ENCODE measurements around the gene PLCG2. TPM values are rescaled to one million over a fixed set of nuclear protein-coding genes. Genes with fewer than 3 reads are reported as not detected.

The PLCG2 gene
- polyA plus RNA-seq, 1 donor from 2014 or later: not detected

DNA sequence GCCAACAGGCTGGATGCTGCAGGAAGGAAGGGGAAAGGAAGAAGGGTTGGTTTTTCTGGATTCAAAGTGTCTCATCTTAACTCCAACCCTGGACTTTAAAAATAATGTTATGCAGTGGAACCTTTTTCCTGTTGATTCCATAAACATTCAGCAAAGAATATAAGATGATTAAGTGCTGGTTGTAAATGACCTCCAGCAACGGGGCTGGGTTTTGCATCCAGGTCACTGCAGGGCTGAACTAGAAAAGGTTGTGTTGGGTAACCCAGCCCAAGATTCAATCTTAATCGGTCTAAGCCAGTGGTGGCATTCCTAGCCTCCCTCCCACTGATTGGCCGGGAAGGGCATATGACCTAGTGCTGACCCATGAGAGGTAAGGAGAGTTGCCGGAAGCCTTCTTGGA is 34.2 kb upstream of the PLCG2 start:
- Histone ChIP-seq H3K4me2 (ENCODE audit: low read length) (no peak overlapping the region), H3K9me2 (ENCODE audit: insufficient read depth, low read length) (no peaks in the 10 kb centered on the region), H3K4me3 (ENCODE audit: low read length) (no peak overlapping the region), H2AFZ (ENCODE audit: low read depth, low read length) (no peak overlapping the region), H3K27me3 (ENCODE audit: insufficient read depth, low read depth, low read length) (no peaks in the 10 kb centered on the region), H3K36me3 (ENCODE audit: insufficient read depth, low read length) (no peaks in the 10 kb centered on the region), H3K79me2 (replicated peaks; ENCODE audit: insufficient read depth, low read length) (no peaks in the 10 kb centered on the region), H3K9me3 (ENCODE audit: low read length) (no peaks in the 10 kb centered on the region), H3F3A (ENCODE audit: insufficient read depth, low read length, poor library complexity, severe bottlenecking) (no peaks in the 10 kb centered on the region), H3K27ac (ENCODE audit: low read length) (no peak overlapping the region), H4K20me1 (ENCODE audit: insufficient read depth) (no peaks in the 10 kb centered on the region), H3K9ac (ENCODE audit: low read length) (no peak overlapping the region)
- no peak for TF ChIP-seq CTCF (IDR thresholded peaks at IDR 0.05; ENCODE audit: poor library complexity, severe bottlenecking)
- TF ChIP-seq EP300 (conservative IDR thresholded peaks at IDR 0.05; ENCODE audit: poor library complexity, severe bottlenecking): no peak
- TF ChIP-seq TAF1 (IDR thresholded peaks at IDR 0.05; ENCODE audit: low read depth): no peak
- TF ChIP-seq SMC3 (conservative IDR thresholded peaks at IDR 0.05; ENCODE audit: poor library complexity): no peak
- no peak for TF ChIP-seq EZH2 (IDR thresholded peaks at IDR 0.05; ENCODE audit: borderline replicate concordance, insufficient read depth, low read length, poor library complexity, severe bottlenecking)
- TF ChIP-seq MXI1 (conservative IDR thresholded peaks at IDR 0.05; ENCODE audit: poor library complexity, severe bottlenecking): no peak
- no peak for TF ChIP-seq RAD21 (conservative IDR thresholded peaks at IDR 0.05)
- no peak for TF ChIP-seq REST (IDR thresholded peaks at IDR 0.05; ENCODE audit: borderline replicate concordance)
- no peak for TF ChIP-seq POLR2AphosphoS5 (IDR thresholded peaks at IDR 0.05)

GRCh38 chr16:81745704-81746558 is 33.2 kb upstream of the PLCG2 start:
- no peaks in the 10 kb centered on the region for H3K36me3 ChIP-seq (ENCODE audit: insufficient read depth, low read length)
- no peaks in the 10 kb centered on the region for H3F3A ChIP-seq (ENCODE audit: insufficient read depth, low read length, poor library complexity, severe bottlenecking)
- TF ChIP-seq REST (IDR thresholded peaks at IDR 0.05; ENCODE audit: borderline replicate concordance) (no peak), MXI1 (conservative IDR thresholded peaks at IDR 0.05; ENCODE audit: poor library complexity, severe bottlenecking) (no peak), POLR2AphosphoS5 (IDR thresholded peaks at IDR 0.05) (peak; percentile 20)
- peak overlapping the region; percentile 56 for H3K4me3 ChIP-seq (ENCODE audit: low read length)
- no peaks in the 10 kb centered on the region for H3K9me2 ChIP-seq (ENCODE audit: insufficient read depth, low read length)
- no peak overlapping the region for H3K9ac ChIP-seq (ENCODE audit: low read length)
- H3K9me3 ChIP-seq (ENCODE audit: low read length): no peaks in the 10 kb centered on the region
- H3K79me2 ChIP-seq (replicated peaks; ENCODE audit: insufficient read depth, low read length): no peaks in the 10 kb centered on the region
- peak overlapping the region; percentile 87 for H2AFZ ChIP-seq (ENCODE audit: low read depth, low read length)
- no peak overlapping the region for H3K4me2 ChIP-seq (ENCODE audit: low read length)
- no peak overlapping the region for H3K27ac ChIP-seq (ENCODE audit: low read length)
- H3K27me3 ChIP-seq (ENCODE audit: insufficient read depth, low read depth, low read length): no peaks in the 10 kb centered on the region
- H4K20me1 ChIP-seq (ENCODE audit: insufficient read depth): no peaks in the 10 kb centered on the region
